K562 (cell line): Measurements from ENCODE around the gene BARX2. TPM values are rescaled to one million over a fixed set of nuclear protein-coding genes. Genes with fewer than 3 reads are reported as not detected.

Source experiments
- ATAC-seq: fragments of 200-7000 bp; cut with Tn5 transposase; 3 replicates; pipeline ENCODE4 v1.9.1; 2020; ENCODE audit warnings: moderate library complexity
- BruUV-seq: library from RNA; stranded (reverse); fragments of 400-500 nt; replicated peaks from 2 replicates; lab custom pipeline; 2021; lab: Mats Ljungman, UMichigan
- CTCF ChIA-PET: fragments of 300-600 bp; formaldehyde crosslinking; extraction: SDS; loops from one replicate; lab custom pipeline; 2021; ENCODE audit warnings: low intra/inter-chr PET ratio; lab: Yijun Ruan, JAX
- POLR2A ChIA-PET: fragments of 300-600, 350-650 bp; sonication (Branson Sonifier 250); formaldehyde crosslinking; extraction: SDS; loops from one replicate; lab custom pipeline; 2021; ENCODE audit warnings: antibody characterized with exemption, inconsistent platforms; lab: Yijun Ruan, JAX
- DNase-seq, 4 experiments: peaks; one replicate each; pipeline versions ENCODE4 v3.0.0 to v3.0.0-alpha.2; 2011 to 2018; ENCODE audit warnings: low spot score in 3 of 4, mixed read lengths in 3 of 4; ENCODE audit errors: extremely low read depth in 1 of 4
- FAIRE-seq: peaks from 2 replicates; lab custom pipeline; 2011; peaks lifted over from hg19 to GRCh38; lab: Jason Lieb, UNC
- H2AFZ ChIP-seq: 2 replicates; pipeline ENCODE4 v1.6.0; 2011; ENCODE audit warnings: low read depth, low read length, control low read depth, inconsistent platforms
- H3K27ac ChIP-seq: fragments of 200-600 bp; 3 replicates; pipeline ENCODE4 v1.8.0; 2011; ENCODE audit warnings: low read depth, mild to moderate bottlenecking, control low read depth, inconsistent platforms, low read length, moderate library complexity, mixed read lengths; ENCODE audit errors: extremely low read depth
- H3K27me3 ChIP-seq, 2 experiments: fragments of 300-600 bp in 1 of 2; 2 replicates in 1 of 2; 3 replicates in 1 of 2; pipeline versions ENCODE4 v1.6.0 to v1.8.0; 2011; ENCODE audit warnings: inconsistent platforms in 2 of 2, low read length in 2 of 2, mild to moderate bottlenecking in 1 of 2, mixed read lengths in 1 of 2, moderate library complexity in 1 of 2; ENCODE audit not compliant: control insufficient read depth in 2 of 2, insufficient read depth in 2 of 2
- H3K36me3 ChIP-seq: fragments of 300-600 bp; 3 replicates; pipeline ENCODE4 v1.8.0; 2011; ENCODE audit warnings: mild to moderate bottlenecking, low read length, inconsistent platforms; ENCODE audit not compliant: control insufficient read depth, insufficient read depth
- H3K4me1 ChIP-seq, 2 experiments: fragments of 200-600 bp in 1 of 2; replicated peaks in 1 of 2; 2 replicates in 1 of 2; 3 replicates in 1 of 2; pipeline versions ENCODE4 v1.5.1 to v1.8.0; 2011; ENCODE audit warnings: inconsistent platforms in 2 of 2, low read length in 2 of 2, mild to moderate bottlenecking in 1 of 2, mixed read lengths in 1 of 2, moderate library complexity in 1 of 2; ENCODE audit not compliant: control insufficient read depth in 2 of 2, insufficient read depth in 2 of 2
- H3K4me2 ChIP-seq: 2 replicates; pipeline ENCODE4 v1.6.1; 2011; ENCODE audit warnings: low read length, control low read depth, inconsistent platforms, mixed read lengths; ENCODE audit not compliant: insufficient read depth
- H3K4me3 ChIP-seq: fragments of 200-600 bp; sonication (generic), shearing (Covaris generic); 2 replicates; pipeline ENCODE4 v1.5.1; 2016; ENCODE audit warnings: control low read depth, inconsistent platforms
- H3K79me2 ChIP-seq: fragments of 200-600 bp; 3 replicates; pipeline ENCODE4 v1.8.0; 2011; ENCODE audit warnings: low read length, inconsistent platforms; ENCODE audit not compliant: control insufficient read depth, insufficient read depth
- H3K9ac ChIP-seq, 2 experiments: 2 replicates each; pipeline versions ENCODE4 v1.6.0 to v1.6.1; 2011; ENCODE audit warnings: low read depth in 2 of 2, low read length in 2 of 2, control low read depth in 1 of 2, inconsistent platforms in 1 of 2, mild to moderate bottlenecking in 1 of 2, mixed read lengths in 1 of 2; ENCODE audit not compliant: insufficient read depth in 1 of 2
- H3K9me1 ChIP-seq: one replicate; pipeline ENCODE4 v1.6.0; 2011; ENCODE audit warnings: inconsistent platforms, mild to moderate bottlenecking, low read length, moderate library complexity; ENCODE audit not compliant: control insufficient read depth, insufficient read depth
- H3K9me3 ChIP-seq: replicated peaks from 2 replicates; pipeline ENCODE4 v1.5.1; 2011; ENCODE audit warnings: low read depth, low read length, inconsistent platforms; ENCODE audit not compliant: control insufficient read depth, insufficient read depth
- H4K20me1 ChIP-seq: replicated peaks from 2 replicates; pipeline ENCODE4 v1.6.1; 2011; ENCODE audit warnings: low read length, inconsistent platforms, mixed read lengths; ENCODE audit not compliant: control insufficient read depth, insufficient read depth
- CBFA2T2 ChIP-seq: fragments of 450-650 bp; conservative IDR thresholded peaks from 2 replicates; pipeline ENCODE4 v1.6.1; 2017; ENCODE audit warnings: mild to moderate bottlenecking
- CREM ChIP-seq: IDR thresholded peaks from 2 replicates; pipeline ENCODE4 v1.6.1; 2014; ENCODE audit warnings: antibody characterized with exemption, low read depth
- E2F6 ChIP-seq, 2 experiments: IDR thresholded peaks; 2 replicates each; pipeline ENCODE4 v1.6.1; 2011; ENCODE audit warnings: borderline replicate concordance in 1 of 2, control low read depth in 1 of 2, low read depth in 1 of 2, low read length in 1 of 2, mild to moderate bottlenecking in 1 of 2, mixed read lengths in 1 of 2, moderate library complexity in 1 of 2; ENCODE audit not compliant: insufficient read depth in 1 of 2, insufficient read length in 1 of 2, poor library complexity in 1 of 2, severe bottlenecking in 1 of 2; ENCODE audit errors: extremely low read depth in 1 of 2
- EP300 ChIP-seq: IDR thresholded peaks from 2 replicates; pipeline ENCODE4 v1.6.1; 2012; ENCODE audit warnings: low read length, improper control_type of control experiment
- FOXP4 ChIP-seq: sonication (generic); formaldehyde crosslinking; IDR thresholded peaks from 2 replicates; pipeline ENCODE4 v1.8.0; 2022; ENCODE audit warnings: mild to moderate bottlenecking, missing genetic modification reagents, borderline replicate concordance
- MXD1 ChIP-seq: fragments of 250-450 bp; sonication (Bioruptor Pico); IDR thresholded peaks from 2 replicates; pipeline ENCODE4 v1.8.0; 2021; ENCODE audit warnings: borderline replicate concordance, mild to moderate bottlenecking, moderate library complexity; ENCODE audit not compliant: poor library complexity, severe bottlenecking
- POLR2AphosphoS5 ChIP-seq: IDR thresholded peaks from 2 replicates; pipeline ENCODE4 v1.6.1; 2011; ENCODE audit warnings: mild to moderate bottlenecking, low read depth, low read length, moderate library complexity; ENCODE audit not compliant: control insufficient read depth, insufficient read depth
- POLR3G ChIP-seq: IDR thresholded peaks from 2 replicates; pipeline ENCODE4 v1.6.1; 2011; ENCODE audit not compliant: insufficient read length, insufficient replicate concordance; ENCODE audit errors: extremely low read depth
- TARDBP ChIP-seq: fragments of 450-650 bp; IDR thresholded peaks from 2 replicates; pipeline ENCODE4 v1.6.1; 2016
- TFAP4 ChIP-seq: sonication (generic); formaldehyde crosslinking; IDR thresholded peaks from 2 replicates; pipeline ENCODE4 v1.8.0; 2022; ENCODE audit warnings: missing genetic modification reagents, mild to moderate bottlenecking, moderate library complexity, borderline replicate concordance
- ZSCAN32 ChIP-seq: fragments of 450-650 bp; formaldehyde crosslinking; IDR thresholded peaks from 2 replicates; pipeline ENCODE4 v1.4.0; 2020; ENCODE audit warnings: mild to moderate bottlenecking, moderate library complexity
- WGBS: fragments of 100-300 bp; shearing (Covaris generic); methylation state at CpG from one replicate; pipeline ENCODE4 v1.1.6; 2016; ENCODE audit warnings: low coverage, mixed read lengths; ENCODE audit not compliant: insufficient coverage; ENCODE audit errors: missing lambda C conversion rate; 5-methylcytosine and 5-hydroxymethylcytosine counted together
- in situ Hi-C: fragments of 300-500 bp; cut with MboI; formaldehyde crosslinking; loops from 4 replicates; pipeline ENCODE4 v1.15.0; 2018; ENCODE audit warnings: inconsistent platforms, mixed read lengths
- intact Hi-C: fragments of 100-400 bp; cut with micrococcal nuclease; formaldehyde crosslinking; loops from 2 replicates; pipeline ENCODE4 v1.14.2; 2022
- polyA plus RNA-seq, 8 experiments: library from polyadenylated mRNA; depleted of rRNA in 4 of 8; stranded (reverse) in 5 of 8; unstranded in 3 of 8; fragments of >200 nt; fragmentation: Nextera tagmentation in 2 of 8; fragmentation: Illumina TruSeq in 1 of 8; extraction: Ambion mirVana in 2 of 8; extraction: Trizol in 1 of 8; gene quantifications; 2 replicates each; pipeline versions ENCODE4 v1.2.1 to v1.2.3, GENCODE V29; 2011 to 2014; ENCODE audit warnings: inconsistent platforms in 1 of 8, missing spikeins in 1 of 8
- total RNA-seq, 7 experiments: library from RNA; depleted of rRNA in 6 of 7; stranded (reverse); fragments of >200 nt in 6 of 7; fragmentation: Illumina TruSeq in 2 of 7; extraction: Trizol in 2 of 7; gene quantifications; 2 replicates each; pipeline versions ENCODE4 v1.2.1 to v1.2.3, GENCODE V29; 2011 to 2021; ENCODE audit warnings: low replicate concordance in 1 of 7
- TF ChIP-seq, protein P1 (sequence below): fragments of 450-650 bp; formaldehyde crosslinking; IDR thresholded peaks from 2 replicates; pipeline ENCODE4 v1.4.0; 2022; ENCODE audit warnings: mild to moderate bottlenecking, moderate library complexity
- TF ChIP-seq, protein P2 (sequence below): fragments of 450-650 bp; IDR thresholded peaks from 2 replicates; pipeline ENCODE4 v1.6.1; 2017; ENCODE audit warnings: mild to moderate bottlenecking, moderate library complexity

Gene BARX2
- total and polyA plus RNA-seq, 9 of the 15 experiments (the other 6 are each of a cell fraction or from before 2014, with no cell fraction given) = not detected

DNA sequence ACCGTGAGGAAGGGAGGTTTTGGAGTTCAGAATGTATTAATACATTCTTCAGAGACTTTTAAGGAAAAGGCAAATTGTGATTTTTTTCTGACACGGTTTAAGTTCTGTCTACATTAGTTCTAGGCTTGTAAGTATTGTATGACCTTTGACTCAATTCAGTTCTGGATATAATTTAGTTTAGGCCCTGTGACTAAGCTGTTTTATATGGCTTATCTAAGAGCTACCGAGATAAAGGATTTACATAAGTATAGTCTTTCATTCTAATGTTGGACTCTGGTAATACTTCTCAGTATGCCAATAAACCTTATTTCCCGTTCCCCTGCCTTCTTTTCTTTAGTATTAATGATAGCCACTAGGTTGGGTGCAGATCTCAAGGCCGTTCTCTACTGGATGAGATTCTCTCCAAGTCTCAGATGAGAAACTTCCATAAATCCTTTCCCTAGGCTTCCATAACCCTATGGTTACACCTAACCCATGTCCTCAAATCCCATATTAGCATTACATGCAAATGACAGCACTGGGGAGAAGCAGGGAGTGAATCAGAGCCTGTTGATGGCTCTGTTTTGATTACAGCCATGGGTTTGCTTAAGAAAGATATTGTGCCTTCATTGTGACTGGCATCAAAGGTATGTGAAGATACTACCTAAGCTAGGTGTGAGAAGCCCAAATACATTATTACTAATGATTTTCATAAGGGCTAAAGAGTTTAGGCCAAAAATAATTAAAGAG lies 38.7 kb downstream of the BARX2 start:
- FAIRE-seq (no peak), DNase-seq (no peak), ATAC-seq (no peak)
- in situ Hi-C loops (no loop called here), intact Hi-C loops (no loop called here)
- Histone ChIP-seq H3K79me2 (no peaks in the 10 kb centered on the region), H3K4me3 (no peak overlapping the region), H3K27ac (no peak overlapping the region), H3K9me3 (no peaks in the 10 kb centered on the region), H3K27me3 (no peaks in the 10 kb centered on the region), H3K4me2 (no peak overlapping the region), H2AFZ (no peak overlapping the region), H3K4me1 (no peaks in the 10 kb centered on the region; a peak in 1 of 5 replicates), H3K9ac (no peak overlapping the region), H3K36me3 (no peaks in the 10 kb centered on the region), H3K9me1 (no peaks in the 10 kb centered on the region), H4K20me1 (no peaks in the 10 kb centered on the region)
- ChIA-PET CTCF (no interaction called here), POLR2A (no interaction called here)
- no TSS peak for BruUV-seq
- 5% methylated on average over 5 of the region's 5 CpGs for WGBS
- no peak for TF ChIP-seq E2F6 (IDR thresholded peaks at IDR 0.05; ENCODE audit: borderline replicate concordance in 1 of 2, extremely low read depth in 1 of 2, insufficient read depth in 1 of 2, insufficient read length in 1 of 2, low read depth in 1 of 2, low read length in 1 of 2, poor library complexity in 1 of 2, severe bottlenecking in 1 of 2)
- TF ChIP-seq TFAP4 (CRISPR knock-in tag) = no peak
- no peak for TF ChIP-seq ZSCAN32 (CRISPR knock-in tag)
- TF ChIP-seq CREM = no peak
- no peak for TF ChIP-seq MXD1 (CRISPR knock-in tag)
- no peak for TF ChIP-seq POLR2AphosphoS5
- TF ChIP-seq TARDBP = no peak
- no peak for TF ChIP-seq EP300
- no peak for TF ChIP-seq CBFA2T2
- TF ChIP-seq FOXP4 (CRISPR knock-in tag) = no peak
- TF ChIP-seq, protein P1, sequence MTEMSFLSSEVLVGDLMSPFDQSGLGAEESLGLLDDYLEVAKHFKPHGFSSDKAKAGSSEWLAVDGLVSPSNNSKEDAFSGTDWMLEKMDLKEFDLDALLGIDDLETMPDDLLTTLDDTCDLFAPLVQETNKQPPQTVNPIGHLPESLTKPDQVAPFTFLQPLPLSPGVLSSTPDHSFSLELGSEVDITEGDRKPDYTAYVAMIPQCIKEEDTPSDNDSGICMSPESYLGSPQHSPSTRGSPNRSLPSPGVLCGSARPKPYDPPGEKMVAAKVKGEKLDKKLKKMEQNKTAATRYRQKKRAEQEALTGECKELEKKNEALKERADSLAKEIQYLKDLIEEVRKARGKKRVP = no peak
- TF ChIP-seq, protein P2, sequence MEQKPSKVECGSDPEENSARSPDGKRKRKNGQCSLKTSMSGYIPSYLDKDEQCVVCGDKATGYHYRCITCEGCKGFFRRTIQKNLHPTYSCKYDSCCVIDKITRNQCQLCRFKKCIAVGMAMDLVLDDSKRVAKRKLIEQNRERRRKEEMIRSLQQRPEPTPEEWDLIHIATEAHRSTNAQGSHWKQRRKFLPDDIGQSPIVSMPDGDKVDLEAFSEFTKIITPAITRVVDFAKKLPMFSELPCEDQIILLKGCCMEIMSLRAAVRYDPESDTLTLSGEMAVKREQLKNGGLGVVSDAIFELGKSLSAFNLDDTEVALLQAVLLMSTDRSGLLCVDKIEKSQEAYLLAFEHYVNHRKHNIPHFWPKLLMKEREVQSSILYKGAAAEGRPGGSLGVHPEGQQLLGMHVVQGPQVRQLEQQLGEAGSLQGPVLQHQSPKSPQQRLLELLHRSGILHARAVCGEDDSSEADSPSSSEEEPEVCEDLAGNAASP = no peak
- no peak for TF ChIP-seq POLR3G
